Stimulated activated CD4-positive, alpha-beta T cell treated with anti-CD3 and anti-CD28 coated beads, TNF-alpha, amount 100 ng/mL, for 4 hours (primary cell): ENCODE data around the gene APOA1.

ENCODE experiments used
- DNase-seq, 3 experiments: peaks; one replicate each; pipeline ENCODE4 v3.0.0-alpha.2; 2020; ENCODE audit warnings: low read depth in 3 of 3

Gene APOA1

DNA sequence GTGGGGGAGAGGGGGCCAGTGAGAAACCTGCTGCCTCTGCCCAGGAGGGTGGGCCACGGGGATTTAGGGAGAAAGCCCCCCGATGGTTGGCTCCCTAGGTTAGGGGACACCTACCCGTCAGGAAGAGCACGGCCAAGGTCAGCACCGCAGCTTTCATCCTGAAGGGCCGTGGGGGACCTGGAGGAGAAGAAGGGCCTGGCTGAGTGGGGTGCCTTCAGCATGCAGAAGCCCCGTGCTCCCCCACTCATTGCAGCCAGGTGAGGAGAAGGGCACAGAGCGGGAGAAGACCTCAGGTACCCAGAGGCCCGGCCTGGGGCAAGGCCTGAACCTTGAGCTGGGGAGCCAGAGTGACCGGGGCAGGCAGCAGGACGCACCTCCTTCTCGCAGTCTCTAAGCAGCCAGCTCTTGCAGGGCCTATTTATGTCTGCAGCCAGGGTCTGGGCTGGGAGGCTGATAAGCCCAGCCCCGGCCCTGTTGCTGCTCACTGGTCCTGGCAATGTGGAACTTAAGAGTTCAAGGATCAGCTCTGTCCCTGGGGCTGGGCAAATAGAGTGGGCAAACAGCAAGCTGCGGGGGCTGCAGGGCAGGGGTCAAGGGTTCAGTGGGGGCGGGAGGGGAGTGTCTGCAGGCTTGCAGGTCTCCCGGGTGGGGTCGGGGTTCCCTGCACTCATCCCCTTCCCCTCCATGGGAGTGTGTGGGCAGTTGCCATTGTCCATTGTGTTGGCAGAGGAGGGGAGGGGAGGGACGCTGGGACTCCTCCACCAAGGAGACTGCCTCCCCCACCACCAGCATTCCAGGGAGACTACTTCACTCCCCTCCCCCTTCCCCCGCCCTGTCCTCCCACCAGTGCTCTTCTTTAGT is at the start of gene APOA1:
APOA1 (minus strand) TSS at position 392 of the 861 bp plus-strand sequence; CDS start at position 157, 235 bp downstream.
- DNase-seq: no peak

DNA sequence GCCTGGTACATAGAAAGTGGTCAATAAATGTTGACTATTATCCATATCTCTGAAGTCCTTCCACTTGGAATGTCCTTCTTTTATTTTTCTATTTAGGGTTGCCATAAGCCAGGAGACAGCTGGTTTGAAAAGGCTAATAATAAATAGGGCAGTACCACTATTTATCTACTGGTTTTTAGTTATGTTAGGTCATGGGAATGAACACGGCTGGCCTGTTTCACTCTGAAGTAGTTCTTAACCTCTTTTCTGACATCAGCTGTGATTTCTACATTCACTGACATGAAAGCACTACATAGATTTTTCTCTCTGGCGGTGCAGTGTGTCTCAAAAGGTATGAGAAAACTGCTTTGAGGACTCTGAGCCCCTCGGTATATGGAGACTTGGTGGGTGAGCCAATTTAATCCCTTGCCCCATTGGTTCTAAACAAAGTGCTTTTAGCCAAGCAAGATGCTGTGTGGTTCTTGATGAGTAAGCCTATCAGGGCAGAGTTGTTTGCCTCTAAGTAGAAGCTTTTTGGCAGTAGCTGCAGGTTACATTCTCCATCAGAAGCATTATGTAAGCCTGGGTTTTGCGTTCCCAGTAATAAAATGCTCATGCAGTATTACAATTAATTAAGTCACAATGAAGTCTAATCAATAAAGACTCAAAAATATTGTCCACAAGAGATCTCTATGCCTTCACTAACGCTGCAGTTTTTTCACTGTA is 48.7 kb upstream of the APOA1 start:
- DNase-seq: no peak

DNA sequence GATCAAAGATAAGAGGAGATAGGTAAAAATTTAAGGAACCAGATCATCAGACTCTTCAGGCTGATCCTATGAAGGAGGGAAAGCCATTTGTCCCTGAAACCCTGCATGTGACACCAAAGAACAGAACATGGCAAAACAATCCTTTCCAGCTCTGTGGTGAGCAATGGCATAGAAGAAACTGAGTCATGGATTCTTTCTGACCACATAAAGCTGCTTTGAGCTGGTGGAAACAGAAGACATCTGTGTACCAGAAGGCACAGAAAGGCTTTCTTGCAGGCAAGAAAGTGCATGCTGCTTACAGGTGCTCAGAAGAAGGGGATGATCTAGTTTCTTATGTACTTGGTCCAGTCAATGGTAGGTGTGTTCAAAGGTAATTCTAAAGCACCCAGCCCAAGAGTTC is 45.0 kb upstream of the APOA1 start:
- no peak for DNase-seq

DNA sequence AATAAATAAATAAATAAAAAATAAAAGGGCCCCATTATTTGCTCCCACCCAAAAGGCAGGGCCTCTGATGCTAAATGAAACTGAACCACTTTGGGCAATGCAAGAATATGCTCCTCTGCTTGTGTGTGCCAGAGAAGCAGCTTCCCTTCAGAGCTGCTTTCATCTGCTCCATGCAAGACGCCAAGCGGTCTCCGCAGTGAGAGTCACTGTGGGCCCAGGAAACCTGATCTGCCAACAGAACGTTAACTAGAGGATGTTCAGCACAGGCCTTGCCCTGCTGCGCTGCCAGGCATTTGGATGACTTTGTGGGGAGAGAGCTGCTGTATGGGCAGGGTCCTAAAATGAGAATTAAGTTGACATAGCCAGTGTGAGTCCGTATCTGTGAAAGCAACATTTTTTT is 43.7 kb upstream of the APOA1 start:
- no peak for DNase-seq

DNA sequence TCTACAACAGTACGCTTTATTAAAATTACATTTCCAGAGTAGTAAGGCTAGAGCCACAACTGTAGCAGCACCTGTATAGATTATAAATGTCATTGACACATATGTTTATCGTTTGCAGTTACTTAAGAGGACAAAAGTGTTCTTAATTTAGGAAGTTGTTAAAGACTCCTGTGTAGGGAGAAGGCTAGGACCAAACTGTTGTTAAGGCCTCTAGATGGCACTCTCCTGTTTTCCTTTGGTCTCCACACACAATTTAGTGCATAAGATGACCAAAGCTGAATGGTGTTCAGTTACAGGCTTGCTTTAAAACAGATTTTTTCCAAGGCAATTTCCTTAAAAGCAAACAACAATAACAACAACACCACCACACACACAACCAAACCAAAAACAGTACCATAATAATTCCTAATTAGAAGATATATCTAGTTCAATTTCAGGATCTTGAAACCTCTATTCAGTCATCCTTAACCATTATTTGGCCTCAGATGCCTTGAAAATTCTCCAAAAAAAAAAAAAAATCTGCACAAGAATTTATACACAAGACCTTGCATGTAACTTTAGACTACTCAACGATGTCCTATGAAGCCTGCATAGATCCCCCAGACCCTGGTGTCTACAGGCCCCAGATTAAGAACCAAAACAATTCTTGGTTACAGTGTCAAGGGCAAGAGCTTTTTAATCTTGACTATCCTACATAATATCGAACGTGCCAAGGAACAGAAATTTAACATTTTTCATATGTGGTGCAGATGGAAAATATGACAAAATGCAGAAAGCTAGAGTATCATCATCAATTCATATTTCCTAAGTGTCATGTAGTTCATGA is 42.6 kb upstream of the APOA1 start:
- no peak for DNase-seq

DNA sequence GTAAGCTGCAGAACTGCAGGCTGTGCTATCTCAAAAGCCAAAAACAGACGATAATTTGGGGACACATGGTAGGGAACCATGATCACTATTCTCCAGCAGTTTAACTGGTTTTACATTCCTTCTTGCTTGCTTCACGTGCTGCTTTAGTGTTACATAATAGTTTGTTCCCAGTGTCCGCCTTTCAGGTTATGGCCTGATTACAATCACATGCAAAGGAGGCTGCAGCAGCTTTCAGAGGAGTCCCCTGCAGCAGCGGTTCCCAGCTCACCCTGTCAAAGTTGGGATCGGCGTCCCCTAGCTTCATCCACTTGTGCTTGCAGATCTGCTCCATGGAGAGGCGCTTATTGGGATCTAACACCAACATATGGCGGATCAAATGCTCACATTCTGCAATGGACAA is 39.2 kb upstream of the APOA1 start:
- DNase-seq: no peak

DNA sequence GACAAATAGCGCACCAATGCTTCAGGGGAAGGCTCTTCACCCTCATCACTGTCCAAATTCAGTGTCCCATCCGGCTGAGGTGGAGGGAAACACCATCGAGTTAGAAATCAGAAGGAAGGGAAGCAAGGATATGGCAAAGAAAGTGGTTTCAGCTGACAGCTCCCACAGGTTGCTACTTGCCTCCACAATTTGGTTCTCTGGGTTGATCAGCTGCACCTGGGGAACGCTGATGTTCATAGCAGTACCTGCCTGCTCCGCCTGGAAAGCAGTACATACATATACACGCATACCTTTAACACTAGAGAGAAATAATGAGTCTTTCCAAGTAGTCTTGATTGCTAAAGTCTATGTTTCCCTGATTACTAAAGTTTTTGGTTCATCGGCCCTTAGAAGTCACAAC is 37.8 kb upstream of the APOA1 start:
- no peak for DNase-seq

DNA sequence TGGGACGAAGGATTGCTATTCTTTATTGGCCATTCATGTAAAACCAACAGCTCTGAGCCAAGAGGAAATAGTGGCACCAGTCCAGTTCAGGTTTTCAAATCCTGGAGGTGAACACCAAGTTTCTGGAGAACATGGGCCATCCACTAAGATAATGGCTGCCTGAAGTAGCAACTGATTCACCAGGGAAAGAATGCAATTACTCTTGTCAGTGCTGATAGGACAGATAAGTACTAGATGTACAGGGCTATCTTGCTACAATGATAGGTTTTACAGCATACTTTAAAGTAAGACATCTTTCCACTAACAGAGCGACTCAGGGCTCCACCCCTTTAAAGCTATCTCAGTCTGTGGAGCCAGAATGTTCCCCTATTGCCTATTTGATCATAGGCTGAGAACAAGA is 36.8 kb upstream of the APOA1 start:
- DNase-seq: no peak

DNA sequence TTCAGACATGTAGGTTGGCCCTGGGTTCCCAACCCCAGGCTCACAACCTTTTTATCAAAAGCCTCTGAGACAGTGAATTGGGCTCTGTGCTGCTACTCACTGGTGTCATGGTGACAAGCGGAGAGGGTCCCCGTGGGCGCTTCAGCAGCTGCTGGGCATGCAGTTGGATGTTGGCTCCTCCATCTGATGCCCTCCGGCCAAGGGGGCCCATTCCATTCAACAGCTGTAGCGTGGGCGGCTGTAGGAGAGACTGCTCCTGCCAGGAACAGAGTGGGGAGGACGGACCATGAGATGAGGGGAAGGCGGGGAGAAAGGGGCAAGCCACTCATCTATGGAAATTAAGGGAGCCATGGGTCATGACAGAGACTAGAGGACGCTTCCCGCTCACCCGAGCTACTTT is 36.0 kb upstream of the APOA1 start:
- no peak for DNase-seq

DNA sequence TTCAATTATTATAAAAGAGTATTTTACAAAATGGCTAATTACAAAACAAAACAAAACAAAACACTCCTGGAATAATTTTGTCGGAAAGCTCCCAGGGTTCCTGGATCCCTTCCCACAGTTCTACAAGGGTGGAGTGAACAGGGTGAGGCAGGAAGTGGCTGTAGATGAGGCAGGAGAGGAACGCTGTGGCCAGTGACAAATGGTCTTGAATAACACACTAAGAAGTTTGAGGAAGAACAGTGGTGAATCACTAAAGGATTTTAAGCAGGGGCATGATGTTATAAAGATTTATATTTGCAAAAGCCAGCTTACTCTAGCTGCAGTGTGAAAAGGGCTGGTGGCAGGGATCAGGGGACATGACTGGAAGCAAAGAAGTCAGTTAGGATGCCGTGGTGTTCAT is 33.8 kb upstream of the APOA1 start:
- DNase-seq: no peak

DNA sequence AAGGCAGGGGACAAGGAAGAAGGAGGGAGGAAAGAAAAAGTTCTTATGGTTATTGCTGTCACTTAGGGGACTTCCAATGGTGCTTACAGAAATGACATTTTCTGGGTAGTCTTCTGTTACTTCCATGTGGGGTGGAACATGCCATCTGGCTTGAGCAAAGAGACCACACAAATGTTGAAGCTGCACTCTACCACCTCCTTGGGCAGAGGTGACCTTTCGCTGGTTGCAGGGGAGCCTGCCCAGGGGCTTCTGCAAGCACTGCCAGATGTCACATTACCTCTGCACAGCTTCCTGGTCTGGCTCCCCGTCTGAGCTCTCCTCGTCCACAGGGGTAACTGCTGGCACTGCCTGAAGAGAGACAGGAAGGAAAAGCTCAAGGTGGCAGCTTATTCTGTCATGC is 32.6 kb upstream of the APOA1 start:
- DNase-seq: no peak

DNA sequence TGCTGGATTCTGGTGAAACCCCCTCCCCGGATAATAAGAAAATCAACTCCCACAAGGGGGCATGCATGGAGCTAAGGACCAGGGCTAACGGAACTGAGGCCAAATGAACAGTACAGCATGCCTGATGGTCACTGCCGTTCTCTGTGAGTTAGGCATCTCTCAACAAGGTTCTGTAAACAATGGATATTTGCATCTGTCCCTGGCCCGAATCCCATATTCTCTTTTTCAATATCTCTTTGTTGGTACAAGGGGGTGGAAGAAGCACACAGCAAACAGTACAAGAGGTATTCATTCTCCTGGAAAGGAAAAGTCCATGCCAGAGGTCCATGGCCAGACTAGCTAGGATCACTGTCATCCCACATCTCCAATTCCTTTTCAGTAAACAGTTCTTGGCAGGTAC is 32.2 kb upstream of the APOA1 start:
- DNase-seq: no peak

DNA sequence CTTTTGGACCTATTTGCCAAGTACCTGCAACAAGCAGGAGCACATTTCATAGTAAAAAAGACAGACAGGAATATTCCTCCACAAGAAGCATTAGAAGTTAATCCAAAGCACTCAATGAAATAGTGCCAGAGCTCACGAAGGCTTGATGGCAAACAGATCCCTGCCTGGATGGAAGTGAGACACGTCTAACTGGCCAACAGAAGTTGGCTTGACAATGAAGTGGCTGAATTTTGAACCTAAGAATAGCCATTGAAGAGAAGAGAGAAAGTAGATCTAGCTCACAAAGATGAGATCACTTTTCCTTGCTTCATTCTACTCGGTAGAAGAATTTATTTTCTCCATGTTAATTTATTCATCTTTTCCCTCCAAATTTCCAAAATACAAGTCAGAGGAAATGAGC is 30.6 kb upstream of the APOA1 start:
- DNase-seq: no peak

DNA sequence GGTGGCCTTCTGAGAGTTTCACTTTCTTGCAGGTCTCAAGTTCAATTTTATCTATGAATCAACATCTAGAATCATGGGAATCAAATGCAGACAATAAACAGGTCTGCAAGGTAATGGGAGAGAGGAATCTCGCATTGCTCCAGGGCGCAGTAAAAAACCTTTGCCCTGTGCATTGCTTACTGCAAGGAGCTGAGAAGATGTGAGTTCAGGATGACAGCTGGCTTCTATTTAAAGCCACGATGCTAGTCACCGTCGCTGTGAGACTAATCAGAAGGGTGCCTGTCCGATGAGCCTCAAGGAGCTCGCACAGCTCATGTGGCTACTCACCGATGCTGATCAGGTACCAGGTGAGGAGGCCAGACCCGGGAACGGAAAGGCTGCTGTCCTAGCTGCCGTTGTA is 30.2 kb upstream of the APOA1 start:
- no peak for DNase-seq

DNA sequence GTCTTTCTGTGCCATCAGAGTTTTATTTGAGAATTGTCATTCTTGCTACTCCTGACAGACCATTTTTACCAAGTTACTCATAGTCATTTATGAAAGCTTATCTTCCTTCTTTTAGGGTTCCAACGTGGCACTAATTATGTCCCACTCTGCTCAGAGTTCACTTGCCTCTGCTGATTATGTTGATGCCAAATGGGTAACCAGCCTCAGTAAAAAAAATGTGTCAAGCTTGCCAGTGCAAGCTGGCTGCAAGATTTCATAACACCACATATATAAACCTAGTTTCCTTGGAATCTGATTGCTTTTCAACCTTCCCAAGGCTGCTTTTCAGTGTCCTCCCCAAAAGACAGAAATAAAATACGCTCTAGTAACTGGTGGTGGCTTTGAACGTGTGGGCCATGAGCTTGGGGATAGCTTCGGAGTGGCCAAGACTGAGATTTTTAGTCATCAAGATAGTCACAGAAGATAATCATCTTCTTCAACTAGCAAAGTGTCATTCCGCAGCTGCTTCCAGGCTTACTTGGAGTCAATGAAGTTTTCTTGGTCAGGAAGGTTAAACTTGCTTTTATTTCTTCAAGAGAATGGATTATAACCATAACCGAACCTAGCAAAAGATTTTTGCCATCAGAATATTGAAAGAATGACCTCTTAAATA is 29.5 kb upstream of the APOA1 start:
- DNase-seq: no peak

DNA sequence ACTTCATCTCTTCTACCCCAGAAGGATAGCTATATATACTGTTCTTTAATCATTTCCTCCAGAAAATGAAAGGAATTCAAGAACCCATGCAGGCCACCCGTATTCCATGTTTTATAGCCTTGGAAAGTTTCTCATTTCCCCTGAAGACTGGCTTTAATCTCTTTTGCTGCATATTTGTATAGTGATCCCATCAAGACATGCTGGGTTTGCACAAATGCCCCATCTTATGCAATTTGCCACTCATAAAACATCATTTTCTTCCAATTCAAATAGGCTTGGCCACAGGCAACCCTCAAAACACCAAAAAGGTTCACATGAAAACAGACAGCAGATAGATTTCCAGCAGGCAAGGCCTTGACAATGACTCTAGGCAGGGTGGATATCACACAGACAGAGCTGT is 28.3 kb upstream of the APOA1 start:
- no peak for DNase-seq

DNA sequence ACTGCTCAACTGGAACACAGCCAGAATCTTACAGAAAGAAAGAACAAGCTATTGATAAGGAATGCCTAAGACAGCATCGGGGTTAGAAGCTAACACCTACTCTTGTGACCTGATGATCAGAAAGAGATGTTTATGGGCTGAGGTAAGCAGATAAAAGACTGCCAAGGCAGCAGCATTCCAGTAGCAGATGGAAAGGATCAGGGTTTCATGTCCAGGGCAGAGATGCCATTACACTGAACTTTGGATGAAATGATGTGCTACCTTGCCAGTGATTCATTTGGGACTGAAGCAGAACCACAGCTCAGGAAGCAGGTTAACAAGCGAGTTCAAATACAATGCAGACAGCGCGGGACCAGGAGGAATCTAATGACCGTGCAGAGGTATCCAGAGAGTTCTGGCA is 27.1 kb upstream of the APOA1 start:
- no peak for DNase-seq

DNA sequence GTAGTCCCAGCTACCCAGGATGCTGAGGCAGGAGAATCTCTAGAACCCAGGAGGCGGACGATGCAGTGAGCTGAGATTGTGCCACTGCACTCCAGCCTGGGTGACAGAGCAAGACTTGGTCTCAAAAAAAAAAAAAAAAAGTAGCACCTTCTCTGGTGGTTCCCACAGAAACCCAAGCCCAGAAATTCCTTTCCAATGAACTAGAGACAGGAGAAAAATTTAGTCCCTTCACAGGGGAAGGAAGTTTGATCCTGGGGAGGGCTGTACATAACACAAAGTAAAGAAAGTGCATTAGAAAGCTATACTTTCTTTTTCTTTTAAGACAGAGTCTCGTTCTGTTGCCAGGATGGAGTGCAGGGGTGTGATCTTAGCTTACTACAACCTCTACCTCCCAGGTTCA is 25.5 kb upstream of the APOA1 start:
- no peak for DNase-seq

DNA sequence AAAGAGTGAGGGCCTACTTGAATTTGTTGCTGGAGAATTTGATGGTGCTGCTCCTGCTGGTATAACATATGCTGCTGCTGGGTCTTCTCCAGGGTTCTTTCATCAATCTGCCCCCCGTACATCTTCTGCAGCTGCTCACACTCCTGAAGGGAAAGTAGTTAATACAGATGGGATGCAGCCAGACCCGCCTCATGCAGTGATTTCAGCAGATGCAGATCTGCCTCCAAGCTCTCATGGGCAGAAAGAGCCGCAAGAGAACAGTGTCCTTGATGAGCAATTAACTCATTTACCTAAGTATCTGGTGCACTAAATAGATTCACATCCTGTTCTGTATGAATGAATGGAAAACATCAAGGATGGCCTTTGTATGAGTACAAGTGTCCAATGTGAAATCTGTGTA is 24.8 kb upstream of the APOA1 start:
- DNase-seq: no peak

DNA sequence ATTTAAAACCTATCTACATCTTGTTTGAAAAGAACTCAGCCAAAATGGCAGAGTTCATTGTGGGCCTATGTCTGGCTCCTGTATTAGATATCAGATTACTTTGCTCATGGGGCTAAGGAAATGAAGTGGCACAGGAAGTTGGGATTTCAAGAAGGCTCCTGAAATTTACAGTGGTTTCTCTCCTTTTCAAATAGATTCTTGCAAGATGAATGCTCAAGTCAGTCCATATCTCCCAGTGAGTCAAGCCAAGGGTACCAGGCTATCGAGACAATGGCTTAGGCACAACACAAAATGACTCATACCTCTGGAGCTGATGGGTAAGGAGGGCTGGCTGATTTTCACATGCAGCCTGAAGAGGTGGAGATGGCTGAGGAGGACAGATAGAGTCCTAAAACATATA is 24.1 kb upstream of the APOA1 start:
- DNase-seq: no peak

DNA sequence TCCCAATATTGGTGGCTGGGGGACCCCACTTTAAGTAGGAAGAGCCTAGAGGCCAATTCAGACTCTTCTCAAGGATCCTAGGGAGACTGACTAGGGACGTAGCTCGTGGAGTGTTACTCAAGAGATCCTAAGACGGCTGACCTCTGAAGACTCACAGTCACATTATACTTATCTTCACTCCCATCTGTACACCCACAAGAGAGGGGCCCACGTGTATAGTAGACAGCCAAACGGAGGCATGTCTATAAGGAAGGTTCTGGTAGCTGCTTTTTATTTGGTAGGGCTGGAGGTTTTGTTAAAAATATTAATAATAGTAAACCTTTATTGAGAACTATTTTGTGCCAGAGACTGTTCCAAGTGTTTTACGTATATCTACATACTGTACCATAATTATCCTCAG is 22.9 kb upstream of the APOA1 start:
- no peak for DNase-seq

DNA sequence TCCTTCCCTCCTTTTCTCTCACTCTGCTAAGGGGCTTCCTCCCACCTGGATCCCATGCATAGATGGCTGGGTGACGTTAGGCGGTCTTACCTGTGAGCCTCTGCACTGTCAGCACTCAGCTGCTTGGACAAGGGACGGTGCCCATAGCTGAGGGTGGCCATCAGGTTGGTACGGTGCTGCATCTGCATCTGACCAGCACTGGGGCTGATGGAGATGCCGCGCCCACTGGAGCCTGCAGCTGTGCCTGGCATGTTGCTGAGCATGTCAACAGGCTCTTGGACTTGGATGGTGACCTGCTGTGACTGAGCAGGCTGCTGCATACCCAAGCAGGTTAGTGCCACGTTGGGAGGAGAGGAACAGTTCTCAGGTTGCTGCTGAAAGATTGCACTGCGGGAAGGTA is 21.8 kb upstream of the APOA1 start:
- DNase-seq: no peak
